GM12878 (cell line): ENCODE results near the gene SEM1. TPM values are rescaled to one million over a fixed set of nuclear protein-coding genes. Genes with fewer than 3 reads are reported as not detected.

Experiments used
- ATAC-seq: fragments of 200-7000 bp; cut with Tn5 transposase; 3 replicates; pipeline ENCODE4 v1.9.1; 2020; ENCODE audit warnings: mild to moderate bottlenecking, moderate library complexity
- BruUV-seq: library from RNA; stranded (reverse); fragments of 400-500 nt; replicated peaks from 2 replicates; lab custom pipeline; 2021; lab: Mats Ljungman, UMichigan
- CTCF ChIA-PET: fragments of 300-600 bp; sonication (Branson Sonifier 250); formaldehyde crosslinking; extraction: SDS; loops from one replicate; lab custom pipeline; 2021; ENCODE audit warnings: inconsistent platforms; lab: Yijun Ruan, JAX
- POLR2A ChIA-PET: fragments of 350-600 bp; formaldehyde crosslinking; extraction: SDS; loops from one replicate; lab custom pipeline; 2021; ENCODE audit warnings: inconsistent platforms; lab: Charles Lee
- RAD21 ChIA-PET: fragments of 300-600 bp; sonication (Branson Sonifier 250); formaldehyde crosslinking; loops from one replicate; lab custom pipeline; 2023; ENCODE audit warnings: antibody characterized with exemption; ENCODE audit not compliant: unreplicated experiment; lab: Charles Lee
- SMC1A ChIA-PET: fragments of 300-600 bp; sonication (Branson Sonifier 250); formaldehyde crosslinking; loops from one replicate; lab custom pipeline; 2023; ENCODE audit not compliant: unreplicated experiment, uncharacterized antibody; lab: Charles Lee
- DNase-seq: peaks from one replicate; pipeline ENCODE4 v3.0.0-alpha.2; 2011; ENCODE audit warnings: low read depth, low spot score
- FAIRE-seq: peaks from 3 replicates; lab custom pipeline; 2011; peaks lifted over from hg19 to GRCh38; lab: Jason Lieb, UNC
- H2AFZ ChIP-seq: 2 replicates; pipeline ENCODE4 v1.6.0; 2011; ENCODE audit warnings: low read depth, low read length, control low read depth; ENCODE audit not compliant: control insufficient read depth
- H3K27ac ChIP-seq: 2 replicates; pipeline ENCODE4 v1.5.1; 2011; ENCODE audit warnings: control low read depth; ENCODE audit not compliant: control insufficient read depth, insufficient read depth
- H3K27me3 ChIP-seq, 2 experiments: replicated peaks in 1 of 2; 2 replicates each; pipeline versions ENCODE4 v1.6.0 to v1.6.1; 2011; ENCODE audit warnings: low read length in 1 of 2; ENCODE audit not compliant: control insufficient read depth in 2 of 2, insufficient read depth in 2 of 2
- H3K36me3 ChIP-seq, 2 experiments: 2 replicates each; pipeline ENCODE4 v1.5.1; 2011; ENCODE audit warnings: low read length in 1 of 2; ENCODE audit not compliant: control insufficient read depth in 2 of 2, insufficient read depth in 2 of 2
- H3K4me1 ChIP-seq: 2 replicates; pipeline ENCODE4 v1.6.1; 2011; ENCODE audit warnings: mild to moderate bottlenecking, low read length, moderate library complexity, mixed read lengths; ENCODE audit not compliant: control insufficient read depth, insufficient read depth
- H3K4me2 ChIP-seq: 2 replicates; pipeline ENCODE4 v1.6.0; 2011; ENCODE audit warnings: control low read depth; ENCODE audit not compliant: control insufficient read depth, insufficient read depth
- H3K4me3 ChIP-seq: fragments of 200-600 bp; sonication (generic); 2 replicates; pipeline ENCODE4 v1.5.1; 2016
- H3K79me2 ChIP-seq: 2 replicates; pipeline ENCODE4 v1.6.0; 2011; ENCODE audit warnings: low read length; ENCODE audit not compliant: control insufficient read depth, insufficient read depth
- H3K9ac ChIP-seq: 2 replicates; pipeline ENCODE4 v1.8.0; 2011; ENCODE audit warnings: low read length, control low read depth, mixed read lengths; ENCODE audit not compliant: control insufficient read depth, insufficient read depth
- H3K9me3 ChIP-seq: replicated peaks from 3 replicates; pipeline ENCODE4 v1.5.1; 2011; ENCODE audit warnings: mild to moderate bottlenecking, low read length; ENCODE audit not compliant: control insufficient read depth, insufficient read depth
- H4K20me1 ChIP-seq: 2 replicates; pipeline ENCODE4 v1.6.0; 2011; ENCODE audit not compliant: control insufficient read depth, insufficient read depth
- BHLHE40 ChIP-seq, 2 experiments: fragments of 450-650 bp in 1 of 2; IDR thresholded peaks; 2 replicates each; pipeline ENCODE4 v1.6.1; 2011 to 2017; ENCODE audit warnings: low read depth in 2 of 2, borderline replicate concordance in 1 of 2, improper control_type of control experiment in 1 of 2, low read length in 1 of 2, mild to moderate bottlenecking in 1 of 2
- BMI1 ChIP-seq: fragments of 450-650 bp; IDR thresholded peaks from 2 replicates; pipeline ENCODE4 v1.6.1; 2016; ENCODE audit warnings: mild to moderate bottlenecking, moderate library complexity, borderline replicate concordance
- CHD1 ChIP-seq: IDR thresholded peaks from 2 replicates; pipeline ENCODE4 v1.6.1; 2012; ENCODE audit warnings: low read depth, low read length, improper control_type of control experiment
- CREB1 ChIP-seq: IDR thresholded peaks from 2 replicates; pipeline ENCODE4 v1.6.1; 2012; ENCODE audit warnings: low read depth, mild to moderate bottlenecking, inconsistent platforms
- IKZF1 ChIP-seq: fragments of 450-650 bp; conservative IDR thresholded peaks from 2 replicates; pipeline ENCODE4 v1.6.1; 2017; ENCODE audit warnings: antibody characterized with exemption, mild to moderate bottlenecking
- JUNB ChIP-seq: IDR thresholded peaks from 2 replicates; pipeline ENCODE4 v1.6.1; 2016; ENCODE audit warnings: antibody characterized with exemption, mild to moderate bottlenecking
- MTA2 ChIP-seq: fragments of 450-650 bp; IDR thresholded peaks from 2 replicates; pipeline ENCODE4 v1.6.1; 2016; ENCODE audit warnings: low read depth, mild to moderate bottlenecking, moderate library complexity
- MYB ChIP-seq: fragments of 150-350 bp; IDR thresholded peaks from 2 replicates; pipeline ENCODE4 v1.6.1; 2014; ENCODE audit warnings: mild to moderate bottlenecking, low read depth, low read length, borderline replicate concordance
- NRF1 ChIP-seq: conservative IDR thresholded peaks from 2 replicates; pipeline ENCODE4 v1.6.1; 2011; ENCODE audit warnings: mild to moderate bottlenecking, low read depth, low read length, improper control_type of control experiment
- REST ChIP-seq: IDR thresholded peaks from 2 replicates; pipeline ENCODE4 v1.6.1; 2012; ENCODE audit warnings: mild to moderate bottlenecking, low read depth, low read length
- TARDBP ChIP-seq: IDR thresholded peaks from 2 replicates; pipeline ENCODE4 v1.6.1; 2016; ENCODE audit warnings: borderline replicate concordance
- WGBS: methylation state at CpG from one replicate; pipeline ENCODE4 v1.1.6; 2016; ENCODE audit warnings: low lambda C conversion rate; ENCODE audit not compliant: insufficient replicate concordance, insufficient coverage; ENCODE audit errors: missing lambda C conversion rate; 5-methylcytosine and 5-hydroxymethylcytosine counted together
- in situ Hi-C: fragments of 300-500 bp; cut with MboI; formaldehyde crosslinking; loops from 9 replicates; pipeline ENCODE4 v1.14.3; 2018; ENCODE audit warnings: mixed read lengths
- intact Hi-C: fragments of 100-400 bp; cut with micrococcal nuclease; formaldehyde crosslinking; loops from one replicate; pipeline ENCODE4 v1.14.2; 2022; ENCODE audit not compliant: unreplicated experiment
- polyA plus RNA-seq, 11 experiments: library from polyadenylated mRNA; depleted of rRNA in 4 of 11; unstranded in 6 of 11; stranded (reverse) in 5 of 11; fragments of >200 nt; fragmentation: Nextera tagmentation in 4 of 11; fragmentation: Illumina TruSeq in 1 of 11; extraction: Ambion mirVana in 4 of 11; extraction: Trizol in 1 of 11; gene quantifications; 1 replicate in 1 of 11; 2 replicates in 10 of 11; pipeline versions ENCODE4 v1.2.1 to v1.2.3, GENCODE V29; 2011 to 2016; ENCODE audit warnings: inconsistent platforms in 2 of 11, missing spikeins in 2 of 11, low read depth in 1 of 11
- total RNA-seq, 4 experiments: library from RNA; depleted of rRNA in 3 of 4; stranded (reverse); fragments of >200 nt in 3 of 4; fragmentation: Illumina TruSeq in 1 of 4; extraction: Trizol in 1 of 4; gene quantifications; 2 replicates each; pipeline versions ENCODE4 v1.2.1 to v1.2.3, GENCODE V29; 2013 to 2021
- TF ChIP-seq, protein P1 (sequence below): fragments of 450-650 bp; IDR thresholded peaks from 2 replicates; pipeline ENCODE4 v1.6.1; 2017; ENCODE audit warnings: mild to moderate bottlenecking, moderate library complexity

The SEM1 gene
- total and polyA plus RNA-seq, 10 of the 15 experiments (the other 5 are each of a cell fraction or from before 2014, with no cell fraction given) = 44.6 to 606 (median 356) TPM

DNA sequence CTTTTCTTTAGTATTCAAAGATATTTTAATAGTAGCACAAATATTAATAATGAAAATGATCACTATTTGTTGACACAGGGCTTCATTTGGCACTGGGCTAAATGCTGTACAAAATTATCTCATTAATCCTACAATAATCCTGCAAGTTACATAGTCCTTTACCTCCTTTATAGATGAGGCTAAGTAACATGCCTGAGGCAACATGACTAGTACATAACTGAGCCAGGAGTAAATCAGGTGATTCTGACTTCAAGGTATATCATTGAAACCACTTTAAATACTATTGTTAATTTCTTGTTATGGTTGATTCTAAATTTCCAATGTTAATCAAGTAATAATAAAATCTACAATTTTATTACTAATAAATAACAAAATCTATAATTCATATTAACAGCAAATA is 39.8 kb downstream of the SEM1 start:
- no peak for FAIRE-seq
- Histone ChIP-seq H3K4me1 (no peaks in the 10 kb centered on the region), H3K9ac (no peak overlapping the region), H3K4me2 (no peak overlapping the region), H3K27me3 (no peaks in the 10 kb centered on the region), H3K9me3 (no peaks in the 10 kb centered on the region), H3K79me2 (no peaks in the 10 kb centered on the region), H3K4me3 (no peak overlapping the region), H4K20me1 (no peaks in the 10 kb centered on the region), H3K36me3 (no peaks in the 10 kb centered on the region), H3K27ac (no peak overlapping the region), H2AFZ (no peak overlapping the region)
- in situ Hi-C loops (no loop called here), intact Hi-C loops (no loop called here)
- ChIA-PET SMC1A (no interaction called here), RAD21 (no interaction called here), POLR2A (no interaction called here), CTCF (interaction anchor here (0.6 kb wide), 1 partner anchor 34 kb away, joined by 3 read pairs; no protein-coding TSS in a partner anchor)
- DNase-seq = no peak
- BruUV-seq = no TSS peak
- TF ChIP-seq NRF1 (no peak), CREB1 (no peak), BMI1 (no peak), MTA2 (no peak), BHLHE40 (IDR thresholded peaks at IDR 0.05; ENCODE audit: borderline replicate concordance in 1 of 2, low read depth in 2 of 2, low read length in 1 of 2) (no peak)
- no peak for ATAC-seq

- ChIA-PET SMC1A (no interaction called here), CTCF (no interaction called here), POLR2A (no interaction called here), RAD21 (no interaction called here)
- Histone ChIP-seq H3K27me3 (no peaks in the 10 kb centered on the region), H3K4me1 (peaks cover 3% of the 10 kb centered on the region; the same call in 1 of the 2 replicates), H2AFZ (no peak overlapping the region), H3K4me3 (no peak overlapping the region), H3K9me3 (no peaks in the 10 kb centered on the region), H3K36me3 (no peaks in the 10 kb centered on the region), H3K4me2 (no peak overlapping the region), H3K79me2 (no peaks in the 10 kb centered on the region), H3K27ac (no peak overlapping the region), H4K20me1 (no peaks in the 10 kb centered on the region), H3K9ac (no peak overlapping the region)
- BruUV-seq = no TSS peak
- ATAC-seq (no peak), DNase-seq (no peak), FAIRE-seq (no peak)
- in situ Hi-C loops = no loop called here
- WGBS = 90% methylated on average over 5 of the region's 5 CpGs
- intact Hi-C loops = no loop called here
- TF ChIP-seq CHD1 (no peak), REST (no peak), MYB (no peak), JUNB (no peak), IKZF1 (no peak), TARDBP (no peak)
- TF ChIP-seq, protein P1, sequence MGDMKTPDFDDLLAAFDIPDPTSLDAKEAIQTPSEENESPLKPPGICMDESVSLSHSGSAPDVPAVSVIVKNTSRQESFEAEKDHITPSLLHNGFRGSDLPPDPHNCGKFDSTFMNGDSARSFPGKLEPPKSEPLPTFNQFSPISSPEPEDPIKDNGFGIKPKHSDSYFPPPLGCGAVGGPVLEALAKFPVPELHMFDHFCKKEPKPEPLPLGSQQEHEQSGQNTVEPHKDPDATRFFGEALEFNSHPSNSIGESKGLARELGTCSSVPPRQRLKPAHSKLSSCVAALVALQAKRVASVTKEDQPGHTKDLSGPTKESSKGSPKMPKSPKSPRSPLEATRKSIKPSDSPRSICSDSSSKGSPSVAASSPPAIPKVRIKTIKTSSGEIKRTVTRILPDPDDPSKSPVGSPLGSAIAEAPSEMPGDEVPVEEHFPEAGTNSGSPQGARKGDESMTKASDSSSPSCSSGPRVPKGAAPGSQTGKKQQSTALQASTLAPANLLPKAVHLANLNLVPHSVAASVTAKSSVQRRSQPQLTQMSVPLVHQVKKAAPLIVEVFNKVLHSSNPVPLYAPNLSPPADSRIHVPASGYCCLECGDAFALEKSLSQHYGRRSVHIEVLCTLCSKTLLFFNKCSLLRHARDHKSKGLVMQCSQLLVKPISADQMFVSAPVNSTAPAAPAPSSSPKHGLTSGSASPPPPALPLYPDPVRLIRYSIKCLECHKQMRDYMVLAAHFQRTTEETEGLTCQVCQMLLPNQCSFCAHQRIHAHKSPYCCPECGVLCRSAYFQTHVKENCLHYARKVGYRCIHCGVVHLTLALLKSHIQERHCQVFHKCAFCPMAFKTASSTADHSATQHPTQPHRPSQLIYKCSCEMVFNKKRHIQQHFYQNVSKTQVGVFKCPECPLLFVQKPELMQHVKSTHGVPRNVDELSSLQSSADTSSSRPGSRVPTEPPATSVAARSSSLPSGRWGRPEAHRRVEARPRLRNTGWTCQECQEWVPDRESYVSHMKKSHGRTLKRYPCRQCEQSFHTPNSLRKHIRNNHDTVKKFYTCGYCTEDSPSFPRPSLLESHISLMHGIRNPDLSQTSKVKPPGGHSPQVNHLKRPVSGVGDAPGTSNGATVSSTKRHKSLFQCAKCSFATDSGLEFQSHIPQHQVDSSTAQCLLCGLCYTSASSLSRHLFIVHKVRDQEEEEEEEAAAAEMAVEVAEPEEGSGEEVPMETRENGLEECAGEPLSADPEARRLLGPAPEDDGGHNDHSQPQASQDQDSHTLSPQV = no peak
Observed at GRCh38 chr7:96667026-96667425, 42.6 kb downstream of the SEM1 start.
